ENCODE results near the gene DUT.
A peak's percentile ranks its signal among the peaks of the same experiment; 100 is the strongest.

Gene DUT

DNA sequence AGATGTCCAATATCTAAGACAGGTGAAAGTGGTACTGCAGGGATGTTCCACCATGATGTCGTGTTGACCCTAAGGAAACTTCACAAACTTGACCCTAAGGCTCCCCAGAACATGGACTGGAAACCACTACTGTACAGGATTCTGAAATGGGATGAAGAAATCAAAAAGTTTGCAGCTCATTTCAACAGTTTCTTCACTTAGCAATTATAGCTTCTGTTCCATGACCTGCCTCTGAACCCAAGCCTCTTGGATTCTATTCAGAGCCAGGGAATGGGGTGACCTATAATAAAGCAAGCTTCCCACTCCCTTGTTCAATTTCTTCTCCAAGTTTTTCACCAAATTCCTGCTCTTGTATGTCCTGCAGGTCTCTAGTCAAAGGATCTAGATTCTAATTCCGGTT lies 40.7 kb downstream of the DUT start:
- DNase-seq, result no peak

GRCh38 chr15:48373821-48374451 lies 42.7 kb downstream of the DUT start:
- DNase-seq, result no peak

DNA sequence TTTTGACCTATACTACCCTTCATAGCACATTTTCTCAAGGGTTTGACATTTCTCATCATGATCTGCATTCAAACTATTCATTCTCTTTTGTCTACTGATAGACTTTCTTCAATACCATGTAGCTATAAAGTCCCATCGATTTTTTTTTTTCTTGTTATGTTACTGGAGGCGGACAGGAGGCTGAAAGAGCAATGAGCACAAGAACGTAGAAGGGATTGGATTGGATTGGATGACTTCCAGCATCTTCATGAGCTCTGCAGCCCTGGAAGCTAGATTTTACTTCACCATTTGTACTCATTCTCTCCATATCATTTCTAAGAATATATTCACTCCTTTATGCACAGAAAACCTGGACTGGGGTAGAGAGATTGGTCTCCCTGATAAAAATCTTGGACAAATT lies 43.2 kb downstream of the DUT start:
- no peak for DNase-seq

DNA sequence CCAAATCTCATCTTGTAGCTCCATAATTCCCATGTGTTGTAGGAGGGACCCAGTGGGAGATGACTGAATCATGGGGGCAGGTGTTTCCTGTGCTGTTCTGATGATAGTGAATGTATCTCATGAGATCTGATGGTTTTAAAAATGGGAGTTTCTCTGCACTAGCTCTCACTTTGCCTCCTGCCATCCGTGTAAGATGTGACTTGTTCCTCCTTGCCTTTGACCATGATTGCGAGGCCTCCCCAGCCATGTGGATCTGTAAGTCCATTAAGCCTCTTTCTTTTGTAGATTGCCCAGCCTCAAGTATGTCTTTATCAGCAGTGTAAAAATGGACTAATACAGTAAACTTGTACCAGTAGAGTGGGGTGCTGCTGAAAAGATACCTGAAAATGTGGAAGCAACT lies 44.5 kb downstream of the DUT start:
- DNase-seq, result no peak

- DNase-seq, result no peak
These were observed 49.0 kb downstream of the DUT start for GRCh38 chr15:48380198-48380597.

GRCh38 chr15:48381861-48382260 lies 50.6 kb downstream of the DUT start:
- DNase-seq, result no peak

- DNase-seq, result no peak
These were observed 51.8 kb downstream of the DUT start for GRCh38 chr15:48383031-48383430.

- DNase-seq, result no peak
These were observed 53.4 kb downstream of the DUT start for GRCh38 chr15:48384616-48385015.

GRCh38 chr15:48385031-48385830 lies 54.0 kb downstream of the DUT start:
- DNase-seq, result peak; percentile 34

DNA sequence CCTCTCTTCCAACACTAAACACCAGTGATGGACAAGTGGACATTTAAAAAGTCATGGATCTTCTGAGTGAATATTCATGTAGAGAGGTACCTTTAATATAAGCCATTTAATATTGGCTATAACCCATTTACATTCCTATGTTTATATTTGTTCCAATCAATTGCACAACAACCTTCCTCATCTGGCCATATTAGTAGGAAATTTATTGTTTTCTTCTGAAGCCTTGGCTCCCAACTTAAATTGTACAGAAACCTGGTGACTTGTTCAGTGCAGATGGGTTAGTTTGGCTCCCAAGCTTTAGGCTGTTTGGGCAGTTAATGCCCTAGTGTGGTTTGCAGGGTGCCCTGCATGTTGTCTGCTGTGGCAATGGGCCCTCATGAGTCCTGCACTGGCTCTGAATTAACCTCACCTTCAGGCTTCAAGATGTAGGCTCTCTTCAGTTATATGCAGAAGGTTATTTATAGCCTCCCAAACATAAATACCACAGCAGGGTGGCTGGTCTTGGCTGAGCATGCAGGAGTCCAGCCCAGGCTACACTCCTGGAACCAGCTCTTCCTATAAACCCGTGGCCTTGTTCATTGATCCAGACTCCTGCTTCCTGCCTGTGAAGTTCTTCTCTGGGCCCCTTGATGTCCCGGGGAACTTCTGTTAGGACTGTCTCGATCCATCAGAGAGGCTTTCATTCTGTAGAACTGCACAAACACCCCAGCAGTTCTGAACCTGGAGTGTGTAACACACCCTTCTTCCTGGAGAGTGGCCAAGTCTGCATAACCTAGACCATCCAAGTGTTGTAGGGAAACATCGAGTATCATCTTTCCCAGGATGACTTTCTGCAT lies 57.0 kb downstream of the DUT start:
- peak; percentile 63 for DNase-seq

GRCh38 chr15:48388910-48389309 lies 57.7 kb downstream of the DUT start:
- no peak for DNase-seq

DNA sequence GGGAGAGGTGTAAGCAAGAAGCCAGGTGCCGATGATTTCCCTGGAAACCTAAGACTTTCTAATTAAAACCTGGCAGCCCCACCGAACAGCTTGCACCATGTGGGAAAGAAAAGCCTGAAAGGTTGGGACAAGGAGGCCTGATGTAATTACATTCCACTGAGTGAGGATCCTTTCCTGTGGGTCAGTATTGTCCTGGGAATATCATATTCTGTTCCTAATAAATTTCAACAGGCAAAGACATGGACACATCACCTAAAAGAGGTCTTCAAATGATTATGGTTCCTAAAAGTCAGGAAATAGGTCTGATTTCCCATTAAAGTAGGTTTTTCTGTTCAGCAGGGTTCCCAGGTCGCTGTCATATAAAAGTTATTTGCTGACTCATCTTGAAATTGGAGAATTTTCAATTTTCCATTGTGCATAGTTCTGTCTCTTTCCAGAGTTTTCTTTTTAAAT lies 58.5 kb downstream of the DUT start:
- DNase-seq, result peak; percentile 33

DNA sequence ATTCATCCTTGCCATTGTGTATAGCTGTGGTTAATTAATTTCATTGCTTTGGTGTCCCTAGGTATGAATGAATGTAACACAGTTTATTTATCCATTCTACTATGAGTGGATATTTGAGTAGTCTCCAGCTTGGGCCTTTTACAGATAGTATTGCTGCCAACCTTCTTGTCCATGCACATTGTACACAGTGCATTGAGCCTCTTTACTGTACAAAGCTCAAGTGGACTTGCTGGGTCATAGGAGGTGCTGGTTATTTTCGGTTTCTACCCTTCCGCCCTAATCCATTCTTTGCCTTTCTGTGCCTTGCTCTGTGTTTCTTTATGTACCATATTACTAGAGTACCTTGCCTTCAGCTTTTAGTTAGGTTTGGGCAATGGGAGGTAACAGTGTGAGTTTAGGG lies 60.7 kb downstream of the DUT start:
- no peak for DNase-seq

DNA sequence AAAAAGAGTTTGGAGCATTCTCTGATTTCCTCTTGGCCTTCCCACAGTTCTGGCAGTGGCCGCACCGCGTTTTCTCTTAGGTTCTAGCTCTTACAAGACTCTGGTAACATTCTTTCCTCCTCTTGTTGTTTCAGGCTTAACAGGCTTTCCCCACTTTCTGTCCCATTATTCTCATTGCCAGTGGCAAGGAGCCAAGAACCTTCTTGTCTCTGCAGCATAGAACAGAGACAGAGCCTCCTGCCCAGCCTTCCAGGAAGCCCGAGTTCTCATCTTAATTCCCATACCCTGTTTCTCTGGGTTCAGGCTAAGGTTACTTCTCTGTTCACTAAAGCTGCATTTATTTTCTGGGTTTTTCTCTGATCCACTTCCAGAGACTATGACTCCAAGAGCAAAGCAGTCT lies 61.1 kb downstream of the DUT start:
- DNase-seq, result peak; percentile 83

Data from femur (tissue), 1 donor.